ENCODE data around the gene NFXL1.
"Not testable (repeated sequence)": the region's sequence is repeated elsewhere in the genome, so short reads cannot be mapped to it uniquely, and the experiment has no call there.

GRCh38 chr4:47923261-47923608 is 8.9 kb upstream of the NFXL1 start:
- TF ChIP-seq CTCF (IDR thresholded peaks at IDR 0.05 in 8 of 11, conservative IDR thresholded peaks at IDR 0.05 in 3 of 11); POLR2A (IDR thresholded peaks at IDR 0.05); POLR2AphosphoS5 (IDR thresholded peaks at IDR 0.05): not testable (repeated sequence)

Measured in spleen (tissue), 7 donors.